Thoracic aorta (tissue), 2 donors: Measurements from ENCODE around the gene C22orf39. TPM values are rescaled to one million over a fixed set of nuclear protein-coding genes. Genes with fewer than 3 reads are reported as not detected.

ENCODE experiments used
- ATAC-seq: fragments of 150-250 bp; one replicate; pipeline ENCODE4 v1.8.0; 2017; ENCODE audit warnings: low read depth; ENCODE audit not compliant: insufficient number of reproducible peaks, low FRiP score
- DNase-seq: peaks from one replicate; pipeline ENCODE4 v3.0.0-alpha.2; 2020; ENCODE audit warnings: low spot score
- H3K27ac ChIP-seq, 2 donors: fragments of 200-600 bp; sonication (generic); 1 replicate in 1 of 2; 2 replicates in 1 of 2; pipeline ENCODE4 v1.5.1; 2016; ENCODE audit warnings: mild to moderate bottlenecking in 2 of 2, moderate library complexity in 2 of 2
- H3K27me3 ChIP-seq: fragments of 200-600 bp; sonication (generic); replicated peaks from 2 replicates; pipeline ENCODE4 v1.6.0; 2016; ENCODE audit warnings: mild to moderate bottlenecking; ENCODE audit not compliant: insufficient read depth
- H3K36me3 ChIP-seq: fragments of 200-600 bp; sonication (generic); one replicate; pipeline ENCODE4 v1.5.1; 2016
- H3K4me1 ChIP-seq, 2 donors: fragments of 200-600 bp; sonication (generic); 1 replicate in 1 of 2; 2 replicates in 1 of 2; pipeline versions ENCODE4 v1.5.1 to v1.6.0; 2016; ENCODE audit warnings: low read depth in 2 of 2, mild to moderate bottlenecking in 1 of 2; ENCODE audit not compliant: control insufficient read depth in 1 of 2
- H3K4me3 ChIP-seq: fragments of 200-600 bp; sonication (generic); 2 replicates; pipeline ENCODE4 v1.5.1; 2016; ENCODE audit warnings: mild to moderate bottlenecking
- H3K9me3 ChIP-seq: fragments of 200-600 bp; sonication (generic); 2 replicates; pipeline ENCODE4 v1.5.1; 2016
- CTCF ChIP-seq: fragments of 200-600 bp; sonication (generic); IDR thresholded peaks from one replicate; pipeline ENCODE4 v1.5.1; 2019; ENCODE audit warnings: antibody characterized with exemption
- total RNA-seq, 2 donors: library from RNA; depleted of rRNA; stranded (reverse); fragments of >200 nt; gene quantifications; one replicate each; pipeline versions ENCODE4 v1.1.0 to v1.2.3, GENCODE V29; 2016

The C22orf39 gene
- total RNA-seq, 2 donors from 2014 or later, result 59.8 to 67.7 TPM

GRCh38 chr22:19453718-19454117, 6.2 kb upstream of the C22orf39 start:
- no peak overlapping the region for H3K27ac ChIP-seq
- no peak for TF ChIP-seq CTCF

GRCh38 chr22:19451570-19451969, 4.1 kb upstream of the C22orf39 start:
- ATAC-seq, result no peak
- Histone ChIP-seq H3K27ac (no peak overlapping the region), H3K4me1 (peaks cover 8 to 12% of the 10 kb centered on the region in 2 donors), H3K4me3 (no peak overlapping the region), H3K27me3 (no peaks in the 10 kb centered on the region), H3K36me3 (peaks cover 39% of the 10 kb centered on the region), H3K9me3 (no peaks in the 10 kb centered on the region)
- DNase-seq, result no peak
- no peak for TF ChIP-seq CTCF

More at GRCh38 chr22:19453718-19454117, 6.2 kb upstream of the C22orf39 start:
- Histone ChIP-seq H3K27me3 (no peaks in the 10 kb centered on the region), H3K4me1 (peaks cover 0 to under 1% of the 10 kb centered on the region in 2 donors), H3K9me3 (no peaks in the 10 kb centered on the region), H3K36me3 (peaks cover 44% of the 10 kb centered on the region), H3K4me3 (no peak overlapping the region)
- no peak for ATAC-seq
- no peak for DNase-seq

- Histone ChIP-seq H3K36me3 (peaks cover 29% of the 10 kb centered on the region), H3K4me3 (no peak overlapping the region), H3K27me3 (no peaks in the 10 kb centered on the region), H3K27ac (no peak overlapping the region), H3K9me3 (no peaks in the 10 kb centered on the region), H3K4me1 (peaks cover 17 to 22% of the 10 kb centered on the region in 2 donors)
- TF ChIP-seq CTCF, result no peak
- no peak for DNase-seq
- ATAC-seq, result no peak
Measured at GRCh38 chr22:19450363-19451175, 3.1 kb upstream of the C22orf39 start.

- Histone ChIP-seq H3K27ac (no peak overlapping the region), H3K4me1 (peaks cover 19 to 27% of the 10 kb centered on the region in 2 donors), H3K9me3 (no peaks in the 10 kb centered on the region), H3K27me3 (no peaks in the 10 kb centered on the region), H3K36me3 (peaks cover 18% of the 10 kb centered on the region), H3K4me3 (no peak overlapping the region)
- ATAC-seq, result no peak
- no peak for DNase-seq
- no peak for TF ChIP-seq CTCF
Measured at GRCh38 chr22:19449422-19449767, 1.9 kb upstream of the C22orf39 start.

- no peaks in the 10 kb centered on the region for H3K27me3 ChIP-seq
- H3K36me3 ChIP-seq, result peaks cover 16% of the 10 kb centered on the region
- no peak overlapping the region for H3K4me3 ChIP-seq
- H3K27ac ChIP-seq, result no peak overlapping the region
- ATAC-seq (no peak), DNase-seq (no peak)
- no peak for TF ChIP-seq CTCF
- H3K9me3 ChIP-seq, result no peaks in the 10 kb centered on the region
- H3K4me1 ChIP-seq, result peaks cover 19 to 27% of the 10 kb centered on the region in 2 donors
Measured at GRCh38 chr22:19448739-19449421, 1.4 kb upstream of the C22orf39 start.
